ENCODE data around the gene ATP8B4. TPM values are rescaled to one million over a fixed set of nuclear protein-coding genes. Genes with fewer than 3 reads are reported as not detected.
A peak's percentile ranks its signal among the peaks of the same experiment; 100 is the strongest.

ATP8B4 gene
- total and polyA plus RNA-seq, 2 donors (not counting 1 experiment from before 2014, with no cell fraction given), result 3.5 to 19.5 TPM

- no peak for TF ChIP-seq CTCF (conservative IDR thresholded peaks at IDR 0.05 in 1 of 2, IDR thresholded peaks at IDR 0.05 in 1 of 2; ENCODE audit: low read depth in 1 of 2, low read length in 2 of 2)
- no peak for TF ChIP-seq EZH2 (IDR thresholded peaks at IDR 0.05; ENCODE audit: low read length, missing control alignments)
- Histone ChIP-seq H3K4me3 (replicated peaks in 1 of 4; ENCODE audit: control extremely low read depth in 1 of 4, insufficient read depth in 1 of 4, low read depth in 3 of 4, low read length in 4 of 4) (no peak overlapping the region), H3K9ac (ENCODE audit: insufficient read depth, low read length) (no peak overlapping the region), H3K79me2 (ENCODE audit: control insufficient read depth, insufficient read depth, low read length) (no peaks in the 10 kb centered on the region), H3K27me3 (ENCODE audit: control insufficient read depth, insufficient read depth, low read length) (no peaks in the 10 kb centered on the region), H3K4me2 (ENCODE audit: extremely low read depth, insufficient read depth, low read length) (no peak overlapping the region), H4K20me1 (ENCODE audit: control insufficient read depth, extremely low read depth, insufficient read depth, low read length) (no peaks in the 10 kb centered on the region), H3K36me3 (ENCODE audit: control insufficient read depth, insufficient read depth, low read length) (no peaks in the 10 kb centered on the region), H2AFZ (ENCODE audit: low read length) (no peak overlapping the region), H3K27ac (ENCODE audit: insufficient read depth, low read length) (no peak overlapping the region), H3K4me1 (ENCODE audit: control insufficient read depth, extremely low read depth, insufficient read depth, low read length) (no peaks in the 10 kb centered on the region), H3K9me3 (ENCODE audit: control insufficient read depth, insufficient read depth, low read depth, low read length) (no peaks in the 10 kb centered on the region)
- peak in 1 of 2 donors; percentile 7 for DNase-seq (ENCODE audit: low read depth in 2 of 2)
Measured at GRCh38 chr15:49923671-49924070, 195.4 kb downstream of the ATP8B4 start.

GRCh38 chr15:49919034-49919433 lies 200.0 kb downstream of the ATP8B4 start:
- no peak overlapping the region for H3K27ac ChIP-seq (ENCODE audit: insufficient read depth, low read length)
- H3K9ac ChIP-seq (ENCODE audit: insufficient read depth, low read length), result no peak overlapping the region
- no peak for DNase-seq (ENCODE audit: low read depth in 2 of 2)

GRCh38 chr15:49918121-49918520 lies 200.9 kb downstream of the ATP8B4 start:
- no peak overlapping the region for H3K9ac ChIP-seq (ENCODE audit: insufficient read depth, low read length)
- H2AFZ ChIP-seq (ENCODE audit: low read length), result no peak overlapping the region
- no peaks in the 10 kb centered on the region for H4K20me1 ChIP-seq (ENCODE audit: control insufficient read depth, extremely low read depth, insufficient read depth, low read length)
- DNase-seq (ENCODE audit: low read depth in 2 of 2), result peak; percentile 34 to 61
- H3K4me3 ChIP-seq (replicated peaks in 1 of 4; ENCODE audit: control extremely low read depth in 1 of 4, insufficient read depth in 1 of 4, low read depth in 3 of 4, low read length in 4 of 4), result no peak overlapping the region
- no peaks in the 10 kb centered on the region for H3K27me3 ChIP-seq (ENCODE audit: control insufficient read depth, insufficient read depth, low read length)
- no peaks in the 10 kb centered on the region for H3K79me2 ChIP-seq (ENCODE audit: control insufficient read depth, insufficient read depth, low read length)
- no peaks in the 10 kb centered on the region for H3K4me1 ChIP-seq (ENCODE audit: control insufficient read depth, extremely low read depth, insufficient read depth, low read length)
- no peak overlapping the region for H3K27ac ChIP-seq (ENCODE audit: insufficient read depth, low read length)
- TF ChIP-seq CTCF (conservative IDR thresholded peaks at IDR 0.05 in 1 of 2, IDR thresholded peaks at IDR 0.05 in 1 of 2; ENCODE audit: low read depth in 1 of 2, low read length in 2 of 2) (no peak), EZH2 (IDR thresholded peaks at IDR 0.05; ENCODE audit: low read length, missing control alignments) (no peak)
- H3K9me3 ChIP-seq (ENCODE audit: control insufficient read depth, insufficient read depth, low read depth, low read length), result no peaks in the 10 kb centered on the region
- no peak overlapping the region for H3K4me2 ChIP-seq (ENCODE audit: extremely low read depth, insufficient read depth, low read length)
- no peaks in the 10 kb centered on the region for H3K36me3 ChIP-seq (ENCODE audit: control insufficient read depth, insufficient read depth, low read length)

More at GRCh38 chr15:49919034-49919433, 200.0 kb downstream of the ATP8B4 start:
- H3K4me1 ChIP-seq (ENCODE audit: control insufficient read depth, extremely low read depth, insufficient read depth, low read length), result no peaks in the 10 kb centered on the region
- no peak for TF ChIP-seq CTCF (conservative IDR thresholded peaks at IDR 0.05 in 1 of 2, IDR thresholded peaks at IDR 0.05 in 1 of 2; ENCODE audit: low read depth in 1 of 2, low read length in 2 of 2)
- no peak for TF ChIP-seq EZH2 (IDR thresholded peaks at IDR 0.05; ENCODE audit: low read length, missing control alignments)
- H3K27me3 ChIP-seq (ENCODE audit: control insufficient read depth, insufficient read depth, low read length), result no peaks in the 10 kb centered on the region
- no peaks in the 10 kb centered on the region for H3K9me3 ChIP-seq (ENCODE audit: control insufficient read depth, insufficient read depth, low read depth, low read length)
- H3K79me2 ChIP-seq (ENCODE audit: control insufficient read depth, insufficient read depth, low read length), result no peaks in the 10 kb centered on the region
- no peak overlapping the region for H2AFZ ChIP-seq (ENCODE audit: low read length)
- no peak overlapping the region for H3K4me3 ChIP-seq (replicated peaks in 1 of 4; ENCODE audit: control extremely low read depth in 1 of 4, insufficient read depth in 1 of 4, low read depth in 3 of 4, low read length in 4 of 4)
- H4K20me1 ChIP-seq (ENCODE audit: control insufficient read depth, extremely low read depth, insufficient read depth, low read length), result no peaks in the 10 kb centered on the region
- no peak overlapping the region for H3K4me2 ChIP-seq (ENCODE audit: extremely low read depth, insufficient read depth, low read length)
- no peaks in the 10 kb centered on the region for H3K36me3 ChIP-seq (ENCODE audit: control insufficient read depth, insufficient read depth, low read length)
